ACC112 (cell line): ENCODE data around the gene SPNS3.

Source experiments
- H2AFZ ChIP-seq: fragments of 200-600 bp; sonication (generic); one replicate; pipeline ENCODE4 v1.6.0; 2017; ENCODE audit warnings: antibody characterized with exemption, low read length; ENCODE audit not compliant: unreplicated experiment
- H3K27ac ChIP-seq: fragments of 200-600 bp; sonication (generic); 2 replicates; pipeline ENCODE4 v1.5.1; 2014; ENCODE audit warnings: low read depth, mild to moderate bottlenecking, antibody characterized with exemption, low read length, moderate library complexity
- H3K27me3 ChIP-seq: fragments of 200-600 bp; sonication (generic); 2 replicates; pipeline ENCODE4 v1.6.1; 2014; ENCODE audit warnings: mild to moderate bottlenecking, antibody characterized with exemption, low read length, moderate library complexity, mixed read lengths; ENCODE audit not compliant: insufficient read depth
- H3K36me3 ChIP-seq: fragments of 200-600 bp; sonication (generic); 2 replicates; pipeline ENCODE4 v1.6.1; 2016; ENCODE audit warnings: mild to moderate bottlenecking, antibody characterized with exemption, low read length, moderate library complexity, mixed read lengths; ENCODE audit not compliant: insufficient read depth
- H3K4me1 ChIP-seq: fragments of 200-600 bp; sonication (generic); one replicate; pipeline ENCODE4 v1.6.1; 2016; ENCODE audit warnings: low read length, mixed read lengths; ENCODE audit not compliant: insufficient read depth, unreplicated experiment, control insufficient read depth
- H3K4me3 ChIP-seq: fragments of 200-600 bp; sonication (generic); 2 replicates; pipeline ENCODE4 v1.5.1; 2014; ENCODE audit warnings: mild to moderate bottlenecking, low read depth, low read length
- H3K79me2 ChIP-seq: fragments of 200-600 bp; sonication (generic); one replicate; pipeline ENCODE4 v1.6.0; 2016; ENCODE audit warnings: low read length; ENCODE audit not compliant: control insufficient read depth, unreplicated experiment, insufficient read depth

SPNS3 gene

GRCh38 chr17:4446326-4447071 lies 12.8 kb downstream of the SPNS3 start:
- peaks cover 4% of the 10 kb centered on the region; the same call in 1 of the 2 replicates for H3K27me3 ChIP-seq
- no peaks in the 10 kb centered on the region for H3K36me3 ChIP-seq
- no peaks in the 10 kb centered on the region for H3K79me2 ChIP-seq
- no peak overlapping the region for H3K27ac ChIP-seq
- H2AFZ ChIP-seq, result no peak overlapping the region
- peaks cover 5% of the 10 kb centered on the region for H3K4me1 ChIP-seq
- H3K4me3 ChIP-seq, result no peak overlapping the region

GRCh38 chr17:4448197-4448980 lies 14.6 kb downstream of the SPNS3 start:
- peaks cover 5% of the 10 kb centered on the region for H3K4me1 ChIP-seq
- H2AFZ ChIP-seq, result no peak overlapping the region
- no peaks in the 10 kb centered on the region for H3K79me2 ChIP-seq
- no peaks in the 10 kb centered on the region for H3K36me3 ChIP-seq
- H3K27me3 ChIP-seq, result no peaks in the 10 kb centered on the region
- no peak overlapping the region for H3K4me3 ChIP-seq
- H3K27ac ChIP-seq, result no peak overlapping the region

GRCh38 chr17:4449736-4450135 lies 16.0 kb downstream of the SPNS3 start:
- Histone ChIP-seq H3K36me3 (no peaks in the 10 kb centered on the region), H3K4me3 (no peak overlapping the region), H3K79me2 (no peaks in the 10 kb centered on the region), H3K27ac (no peak overlapping the region), H2AFZ (no peak overlapping the region), H3K4me1 (peaks cover 5% of the 10 kb centered on the region), H3K27me3 (no peaks in the 10 kb centered on the region)

- Histone ChIP-seq H3K4me3 (no peak overlapping the region), H3K27me3 (no peaks in the 10 kb centered on the region)
Observed at GRCh38 chr17:4450710-4451316, 17.1 kb downstream of the SPNS3 start.

GRCh38 chr17:4453812-4454591 lies 20.3 kb downstream of the SPNS3 start:
- Histone ChIP-seq H3K79me2 (no peaks in the 10 kb centered on the region), H3K27me3 (no peaks in the 10 kb centered on the region; the same call in 1 of the 2 replicates), H3K27ac (no peak overlapping the region), H3K4me3 (no peak overlapping the region), H3K4me1 (peaks cover 3% of the 10 kb centered on the region), H3K36me3 (no peaks in the 10 kb centered on the region), H2AFZ (no peak overlapping the region)

More at GRCh38 chr17:4450710-4451316, 17.1 kb downstream of the SPNS3 start:
- Histone ChIP-seq H3K4me1 (peaks cover 3% of the 10 kb centered on the region), H3K36me3 (no peaks in the 10 kb centered on the region), H3K27ac (no peak overlapping the region), H2AFZ (no peak overlapping the region), H3K79me2 (no peaks in the 10 kb centered on the region)

GRCh38 chr17:4460661-4461060 lies 26.9 kb downstream of the SPNS3 start:
- Histone ChIP-seq H3K4me3 (no peak overlapping the region), H2AFZ (no peak overlapping the region), H3K36me3 (no peaks in the 10 kb centered on the region), H3K27me3 (peaks cover 13% of the 10 kb centered on the region), H3K79me2 (no peaks in the 10 kb centered on the region), H3K4me1 (no peaks in the 10 kb centered on the region), H3K27ac (no peak overlapping the region)

- Histone ChIP-seq H3K27me3 (peaks cover 13% of the 10 kb centered on the region), H3K4me3 (no peak overlapping the region), H3K4me1 (no peaks in the 10 kb centered on the region), H2AFZ (no peak overlapping the region), H3K27ac (no peak overlapping the region), H3K36me3 (no peaks in the 10 kb centered on the region), H3K79me2 (no peaks in the 10 kb centered on the region)
Observed at GRCh38 chr17:4463818-4464476, 30.2 kb downstream of the SPNS3 start.

GRCh38 chr17:4465786-4466185 lies 32.0 kb downstream of the SPNS3 start:
- Histone ChIP-seq H2AFZ (no peak overlapping the region), H3K27me3 (peaks cover 5% of the 10 kb centered on the region; the same call in 1 of the 2 replicates), H3K4me1 (no peaks in the 10 kb centered on the region), H3K4me3 (no peak overlapping the region), H3K36me3 (no peaks in the 10 kb centered on the region), H3K27ac (no peak overlapping the region), H3K79me2 (no peaks in the 10 kb centered on the region)

GRCh38 chr17:4467287-4467686 lies 33.5 kb downstream of the SPNS3 start:
- no peaks in the 10 kb centered on the region for H3K27me3 ChIP-seq
- no peaks in the 10 kb centered on the region for H3K36me3 ChIP-seq
- no peak overlapping the region for H2AFZ ChIP-seq
- H3K27ac ChIP-seq, result no peak overlapping the region
- H3K4me3 ChIP-seq, result no peak overlapping the region
- no peaks in the 10 kb centered on the region for H3K4me1 ChIP-seq
- H3K79me2 ChIP-seq, result no peaks in the 10 kb centered on the region

GRCh38 chr17:4469552-4469951 lies 35.8 kb downstream of the SPNS3 start:
- no peaks in the 10 kb centered on the region for H3K36me3 ChIP-seq
- H3K79me2 ChIP-seq, result no peaks in the 10 kb centered on the region
- no peak overlapping the region for H2AFZ ChIP-seq
- H3K27me3 ChIP-seq, result no peaks in the 10 kb centered on the region
- no peak overlapping the region for H3K4me3 ChIP-seq
- H3K27ac ChIP-seq, result no peak overlapping the region
- no peaks in the 10 kb centered on the region for H3K4me1 ChIP-seq
